ENCODE measurements around the gene SAMSN1. TPM values are rescaled to one million over a fixed set of nuclear protein-coding genes. Genes with fewer than 3 reads are reported as not detected.

The SAMSN1 gene
- total and polyA plus RNA-seq, 7 donors: 4.4 to 16.4 (median 7.5) TPM

- intact Hi-C loops (cut with DNase I): no loop called here
- H3K9me3 ChIP-seq: no peaks in the 10 kb centered on the region
- H3K36me3 ChIP-seq: no peaks in the 10 kb centered on the region
- H3K27me3 ChIP-seq: no peaks in the 10 kb centered on the region
- H3K4me3 ChIP-seq: no peak overlapping the region
- H3K27ac ChIP-seq: no peak overlapping the region
- no peaks in the 10 kb centered on the region for H3K4me1 ChIP-seq
- DNase-seq: no peak
- TF ChIP-seq CTCF (IDR thresholded peaks at IDR 0.05) (no peak), POLR2AphosphoS5 (IDR thresholded peaks at IDR 0.05) (no peak), POLR2A (IDR thresholded peaks at IDR 0.05) (no peak), EP300 (IDR thresholded peaks at IDR 0.05) (no peak)
Measured at GRCh38 chr21:14587266-14587665, 41.2 kb upstream of the SAMSN1 start.

- no peaks in the 10 kb centered on the region for H3K36me3 ChIP-seq
- H3K27ac ChIP-seq: no peak overlapping the region
- no peaks in the 10 kb centered on the region for H3K9me3 ChIP-seq
- DNase-seq: no peak
- intact Hi-C loops (cut with DNase I): no loop called here
- H3K4me3 ChIP-seq: no peak overlapping the region
- H3K4me1 ChIP-seq: no peaks in the 10 kb centered on the region
- 34 to 73% methylated on average over 1 of the region's 1 CpG for WGBS, 2 donors
- no peaks in the 10 kb centered on the region for H3K27me3 ChIP-seq
- TF ChIP-seq EP300 (IDR thresholded peaks at IDR 0.05): no peak
- TF ChIP-seq CTCF (IDR thresholded peaks at IDR 0.05): no peak
- TF ChIP-seq POLR2AphosphoS5 (IDR thresholded peaks at IDR 0.05): no peak
- no peak for TF ChIP-seq POLR2A (IDR thresholded peaks at IDR 0.05)
Measured at GRCh38 chr21:14585122-14585521, 39.0 kb upstream of the SAMSN1 start.

GRCh38 chr21:14584357-14585095, 38.4 kb upstream of the SAMSN1 start:
- H3K27me3 ChIP-seq: no peaks in the 10 kb centered on the region
- no peak overlapping the region for H3K27ac ChIP-seq
- intact Hi-C loops (cut with DNase I): no loop called here
- DNase-seq: no peak
- no peaks in the 10 kb centered on the region for H3K4me1 ChIP-seq
- WGBS, 2 donors: 65 to 77% methylated on average over 2 of the region's 2 CpGs
- no peaks in the 10 kb centered on the region for H3K36me3 ChIP-seq
- H3K4me3 ChIP-seq: no peak overlapping the region
- TF ChIP-seq POLR2AphosphoS5 (IDR thresholded peaks at IDR 0.05): no peak
- no peak for TF ChIP-seq CTCF (IDR thresholded peaks at IDR 0.05)
- TF ChIP-seq EP300 (IDR thresholded peaks at IDR 0.05): no peak
- TF ChIP-seq POLR2A (IDR thresholded peaks at IDR 0.05): no peak
- H3K9me3 ChIP-seq: no peaks in the 10 kb centered on the region

GRCh38 chr21:14583629-14584255, 37.6 kb upstream of the SAMSN1 start:
- H3K9me3 ChIP-seq: no peaks in the 10 kb centered on the region
- TF ChIP-seq CTCF (IDR thresholded peaks at IDR 0.05): no peak
- TF ChIP-seq POLR2AphosphoS5 (IDR thresholded peaks at IDR 0.05): no peak
- no peak for TF ChIP-seq POLR2A (IDR thresholded peaks at IDR 0.05)
- no peak for TF ChIP-seq EP300 (IDR thresholded peaks at IDR 0.05)
- H3K4me3 ChIP-seq: no peak overlapping the region
- H3K4me1 ChIP-seq: no peaks in the 10 kb centered on the region
- intact Hi-C loops (cut with DNase I): no loop called here
- WGBS, 2 donors: 95% methylated on average over 4 of the region's 4 CpGs
- H3K27ac ChIP-seq: no peak overlapping the region
- H3K27me3 ChIP-seq: no peaks in the 10 kb centered on the region
- no peak for DNase-seq
- H3K36me3 ChIP-seq: no peaks in the 10 kb centered on the region
